ENCODE results near the gene SDR42E1.

GRCh38 chr16:82037251-82037650 is 26.0 kb upstream of the SDR42E1 start:
- no peak for TF ChIP-seq RBBP5 (conservative IDR thresholded peaks at IDR 0.05)
- no peak for TF ChIP-seq CTCF (IDR thresholded peaks at IDR 0.05 in 2 of 3, conservative IDR thresholded peaks at IDR 0.05 in 1 of 3; ENCODE audit: control insufficient read depth in 2 of 3, extremely low read depth in 1 of 3, insufficient read depth in 1 of 3, low read depth in 3 of 3, low read length in 3 of 3)
